NB4 (cell line): ENCODE data around the gene CLEC20A.

Experiments
- POLR2A ChIP-seq: IDR thresholded peaks from 2 replicates; pipeline ENCODE4 v1.6.1; 2011; ENCODE audit warnings: mild to moderate bottlenecking; ENCODE audit not compliant: insufficient read length; ENCODE audit errors: extremely low read depth
- TF ChIP-seq, protein P1 (sequence below): IDR thresholded peaks from one replicate; pipeline ENCODE4 v1.5.1; 2012; ENCODE audit warnings: low read depth, low read length

DNA sequence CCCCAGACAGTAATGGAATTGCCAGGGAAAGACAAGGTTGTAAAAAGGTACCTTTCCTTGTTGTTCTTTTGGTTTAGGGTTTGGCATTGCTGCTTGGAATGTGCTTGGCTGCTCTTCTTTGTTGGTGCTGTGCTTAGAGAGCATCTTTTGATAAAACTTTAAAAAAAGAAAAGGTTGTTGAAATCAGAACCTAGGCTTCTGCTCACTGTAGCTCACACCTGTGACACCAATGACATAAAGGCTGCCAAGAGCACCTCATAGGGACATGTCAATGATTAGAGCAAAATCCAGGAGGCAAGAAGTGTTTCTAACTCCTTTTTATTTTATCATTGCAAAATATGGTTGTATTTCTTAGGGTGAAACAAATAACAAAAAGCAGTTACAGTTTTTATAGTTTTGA is 28.9 kb downstream of the CLEC20A start:
- TF ChIP-seq, protein P1, sequence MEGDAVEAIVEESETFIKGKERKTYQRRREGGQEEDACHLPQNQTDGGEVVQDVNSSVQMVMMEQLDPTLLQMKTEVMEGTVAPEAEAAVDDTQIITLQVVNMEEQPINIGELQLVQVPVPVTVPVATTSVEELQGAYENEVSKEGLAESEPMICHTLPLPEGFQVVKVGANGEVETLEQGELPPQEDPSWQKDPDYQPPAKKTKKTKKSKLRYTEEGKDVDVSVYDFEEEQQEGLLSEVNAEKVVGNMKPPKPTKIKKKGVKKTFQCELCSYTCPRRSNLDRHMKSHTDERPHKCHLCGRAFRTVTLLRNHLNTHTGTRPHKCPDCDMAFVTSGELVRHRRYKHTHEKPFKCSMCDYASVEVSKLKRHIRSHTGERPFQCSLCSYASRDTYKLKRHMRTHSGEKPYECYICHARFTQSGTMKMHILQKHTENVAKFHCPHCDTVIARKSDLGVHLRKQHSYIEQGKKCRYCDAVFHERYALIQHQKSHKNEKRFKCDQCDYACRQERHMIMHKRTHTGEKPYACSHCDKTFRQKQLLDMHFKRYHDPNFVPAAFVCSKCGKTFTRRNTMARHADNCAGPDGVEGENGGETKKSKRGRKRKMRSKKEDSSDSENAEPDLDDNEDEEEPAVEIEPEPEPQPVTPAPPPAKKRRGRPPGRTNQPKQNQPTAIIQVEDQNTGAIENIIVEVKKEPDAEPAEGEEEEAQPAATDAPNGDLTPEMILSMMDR = no peak
- no peak for TF ChIP-seq POLR2A
